ENCODE results near the gene RALY.

The RALY gene

DNA sequence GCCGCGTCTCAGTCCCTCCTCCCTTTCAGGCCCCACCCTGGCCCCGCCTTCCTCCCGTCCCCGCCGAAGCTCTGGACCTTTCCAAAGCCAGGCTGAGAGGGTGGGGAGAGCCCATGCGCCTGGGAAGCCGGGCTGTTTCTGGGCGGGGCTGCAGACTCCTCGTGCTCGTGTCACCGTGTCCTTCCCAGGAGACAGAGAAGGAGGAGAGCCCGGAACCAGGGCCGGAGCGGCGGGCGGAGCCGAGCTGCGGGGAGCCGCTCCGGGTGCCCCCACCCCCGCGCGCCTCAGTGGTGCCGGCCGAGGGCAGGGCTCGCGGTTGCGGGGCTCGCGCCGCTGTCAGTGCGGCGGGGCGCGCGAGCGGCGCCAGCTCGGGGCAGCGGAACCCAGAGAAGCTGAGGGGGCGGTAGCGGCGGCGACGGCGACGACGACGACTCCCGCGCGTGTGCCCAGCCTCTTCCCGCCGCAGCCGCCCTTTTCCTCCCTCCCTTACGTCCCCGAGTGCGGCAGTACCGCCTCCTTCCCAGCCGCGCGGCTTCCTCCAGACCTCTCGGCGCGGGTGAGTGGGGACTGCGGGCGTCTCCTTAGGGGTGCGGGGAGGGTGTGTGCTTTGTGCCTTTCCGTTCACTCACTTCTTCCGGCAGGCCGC, at the start of gene RALY:
RALY (plus strand) TSS at position 336 of the 646 bp plus-strand sequence. CDS start 78,164 bp downstream, outside the sequence.
- peak; percentile 83 for DNase-seq (ENCODE audit: low spot score)

GRCh38 chr20:33944914-33945313, 48.8 kb upstream of the RALY start:
- no peak for DNase-seq (ENCODE audit: low spot score)

GRCh38 chr20:33945391-33946081, 48.2 kb upstream of the RALY start:
- DNase-seq (ENCODE audit: low spot score): no peak

DNA sequence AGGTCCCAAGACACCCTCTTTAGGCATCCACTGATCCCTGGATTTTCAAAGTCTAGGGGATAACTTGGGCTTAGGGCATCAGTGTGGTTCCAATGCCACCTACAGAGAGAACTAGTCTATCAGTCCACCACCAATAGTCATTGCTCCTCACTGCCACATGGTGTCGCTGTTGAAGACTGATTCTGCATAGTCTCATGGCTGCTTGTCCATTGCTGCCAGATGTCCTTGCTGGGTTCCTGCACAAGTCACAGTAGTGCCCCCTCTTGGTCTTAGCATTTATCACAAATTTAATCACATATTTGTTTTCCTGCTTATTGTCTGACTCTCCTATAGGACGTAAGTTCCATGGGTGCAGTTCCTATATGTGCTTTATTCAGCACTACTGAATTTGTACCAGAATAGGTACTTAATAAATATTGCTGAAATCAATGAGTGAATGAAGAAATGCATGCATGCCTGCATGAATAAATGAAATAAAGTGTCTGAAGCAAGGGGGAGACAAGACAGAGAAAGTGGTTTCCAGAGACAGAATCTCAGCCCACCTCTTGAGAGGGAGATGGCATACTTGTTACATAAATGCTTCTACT, 45.9 kb upstream of the RALY start:
- DNase-seq (ENCODE audit: low spot score): peak; percentile 91

DNA sequence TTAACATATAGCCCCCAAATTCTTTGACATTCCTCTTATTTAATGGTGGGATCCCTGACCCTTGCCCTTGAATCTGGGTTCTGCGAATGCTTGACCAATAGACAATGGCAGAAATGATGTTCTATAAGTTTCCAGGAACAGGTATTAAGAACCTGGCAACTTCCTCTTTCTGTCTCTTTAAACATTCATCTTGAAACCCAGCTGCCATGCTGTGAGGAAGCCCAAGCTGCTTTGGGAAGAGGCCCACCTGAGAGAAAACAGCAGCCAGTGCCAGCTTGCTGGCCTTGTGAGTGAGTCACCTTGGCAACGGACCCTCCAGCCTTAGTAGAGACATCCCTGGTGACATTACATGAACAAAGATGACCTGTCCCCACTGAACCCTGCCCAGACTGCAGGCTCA, 45.2 kb upstream of the RALY start:
- peak; percentile 38 for DNase-seq (ENCODE audit: low spot score)

- DNase-seq (ENCODE audit: low spot score): no peak
Observed at GRCh38 chr20:33951171-33951570, 42.5 kb upstream of the RALY start.

DNA sequence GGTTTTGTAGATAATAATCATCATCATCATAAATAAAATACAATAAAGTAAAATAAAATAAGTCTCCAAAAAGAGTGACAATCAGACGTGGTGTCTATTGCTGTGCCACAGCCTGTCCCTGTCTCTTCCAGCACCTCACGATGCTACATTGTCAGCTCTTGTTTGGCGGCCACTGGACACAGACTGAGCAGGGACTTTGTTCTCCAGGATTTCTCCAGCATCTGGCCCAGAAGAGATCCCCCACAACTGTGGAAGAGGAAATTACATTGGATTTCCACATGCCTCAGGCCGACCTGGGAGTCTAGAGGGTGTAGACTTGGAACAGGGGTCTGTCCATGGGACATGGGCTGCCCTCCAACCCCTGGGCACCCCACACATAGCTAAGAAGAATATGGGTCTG, 39.2 kb upstream of the RALY start:
- no peak for DNase-seq (ENCODE audit: low spot score)

GRCh38 chr20:33963751-33964150, 30.0 kb upstream of the RALY start:
- no peak for DNase-seq (ENCODE audit: low spot score)

- DNase-seq (ENCODE audit: low spot score): no peak
Observed at GRCh38 chr20:33964441-33964840, 29.3 kb upstream of the RALY start.

DNA sequence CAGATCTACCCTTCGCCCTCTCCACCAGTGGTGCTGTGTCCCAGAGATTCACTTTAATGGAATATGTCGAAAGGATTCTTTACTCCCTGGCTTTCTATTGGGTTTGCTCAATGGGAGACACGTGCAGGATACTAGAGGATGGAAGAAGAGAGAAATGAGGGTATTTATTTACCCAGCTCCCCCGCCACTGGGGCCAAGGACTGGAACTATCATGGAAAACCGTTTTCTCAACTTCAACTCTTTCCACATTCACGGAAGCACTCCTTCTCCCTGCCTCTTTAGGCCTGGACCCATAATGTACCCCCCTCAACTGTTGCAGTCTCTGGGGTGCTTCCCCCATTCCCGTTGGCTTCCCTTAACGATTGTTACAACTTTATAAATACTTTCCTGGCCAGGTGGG, 26.6 kb upstream of the RALY start:
- no peak for DNase-seq (ENCODE audit: low spot score)

DNA sequence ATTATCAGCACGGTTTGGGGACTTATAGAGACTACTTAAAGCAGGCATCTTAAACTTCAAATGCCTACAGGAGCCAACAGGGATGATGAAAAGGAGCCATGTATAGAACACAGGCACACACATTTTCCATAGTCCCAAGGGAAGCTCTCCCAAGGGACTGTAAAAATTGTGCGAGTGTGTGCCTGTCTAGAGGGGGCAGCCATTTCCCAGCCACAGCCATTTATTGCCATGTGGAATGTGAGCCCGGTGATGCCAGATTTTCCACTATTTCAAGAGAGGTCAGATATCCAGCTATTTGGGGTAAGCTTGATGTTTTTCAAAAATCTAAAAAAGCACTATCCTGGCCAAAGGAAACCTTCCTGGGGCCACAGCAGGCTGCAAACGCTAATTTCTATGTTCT, 24.1 kb upstream of the RALY start:
- no peak for DNase-seq (ENCODE audit: low spot score)

DNA sequence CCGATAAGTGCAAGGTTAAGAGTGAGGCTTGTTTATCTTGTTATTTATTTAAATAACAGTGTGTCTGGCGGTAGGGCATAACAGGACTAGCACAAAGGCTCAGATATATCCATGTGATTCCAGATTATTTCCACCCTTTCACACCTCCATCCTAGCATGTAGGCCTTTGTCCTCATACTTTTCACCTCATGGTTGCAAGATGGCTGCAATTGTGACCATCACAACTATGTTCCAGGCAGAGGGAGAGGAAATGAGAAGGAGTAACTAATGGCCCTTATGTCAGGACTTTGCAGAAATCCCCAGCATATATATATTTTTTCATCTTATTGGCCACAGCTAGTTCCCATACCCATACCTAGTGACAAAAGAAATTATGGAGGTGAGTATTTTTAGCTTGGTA, 23.5 kb upstream of the RALY start:
- DNase-seq (ENCODE audit: low spot score): no peak

DNA sequence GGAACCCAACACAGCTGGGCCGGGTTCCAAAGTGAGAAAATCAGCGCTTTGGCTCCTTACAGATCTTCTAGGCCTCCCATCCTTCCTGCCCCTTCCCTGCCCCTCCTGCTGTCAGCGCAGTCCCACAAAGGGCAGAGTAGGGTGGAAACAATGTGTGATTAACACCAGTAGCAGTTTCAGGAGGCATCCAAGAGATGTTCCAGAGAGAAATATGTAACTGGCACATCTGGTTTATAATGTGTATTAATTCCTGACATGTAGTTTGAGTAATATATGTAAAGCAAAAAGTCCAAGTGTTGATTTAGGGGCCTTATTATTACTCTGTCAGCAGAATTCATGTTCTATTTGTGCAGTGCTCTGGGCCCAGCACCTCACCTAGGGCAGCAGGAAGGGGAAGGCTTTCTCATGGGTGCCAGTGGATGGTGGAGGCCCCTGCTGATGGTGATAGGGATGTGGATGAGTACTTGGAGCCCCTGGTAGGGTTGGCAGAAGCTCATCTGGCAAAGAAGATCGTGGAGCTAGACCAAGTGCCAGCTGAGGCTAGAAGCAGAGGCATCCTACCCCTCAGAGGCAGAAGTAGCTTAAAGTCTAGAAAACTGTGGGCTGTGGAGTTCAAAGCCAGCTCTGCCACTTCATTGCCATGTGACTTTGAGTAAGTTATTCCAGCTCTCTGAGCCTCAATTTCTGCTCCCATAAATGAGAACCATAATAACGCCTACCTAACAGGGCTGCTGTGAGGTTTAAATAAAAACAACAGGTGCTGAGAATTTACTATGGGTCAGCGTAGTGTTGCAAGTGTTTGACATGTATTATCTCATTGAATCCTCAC, 22.4 kb upstream of the RALY start:
- no peak for DNase-seq (ENCODE audit: low spot score)

DNA sequence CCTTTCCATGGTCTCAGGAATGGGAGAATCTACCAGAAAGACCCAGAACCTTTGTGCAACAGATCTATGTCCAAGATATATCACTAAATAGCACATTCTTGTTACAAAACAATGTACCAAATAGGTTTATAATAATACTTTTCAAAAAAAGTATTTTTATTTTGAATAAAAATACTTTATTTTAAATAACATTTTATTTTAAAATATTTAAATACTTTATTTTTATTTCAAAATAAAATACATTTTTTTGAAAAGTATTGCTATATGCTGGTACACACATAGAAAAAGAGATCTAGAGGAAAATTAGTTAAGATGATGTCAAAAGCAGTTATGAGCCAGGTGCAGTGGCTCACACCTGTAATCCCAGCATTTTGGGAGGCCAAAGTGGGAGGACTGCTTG, 16.8 kb upstream of the RALY start:
- DNase-seq (ENCODE audit: low spot score): no peak

DNA sequence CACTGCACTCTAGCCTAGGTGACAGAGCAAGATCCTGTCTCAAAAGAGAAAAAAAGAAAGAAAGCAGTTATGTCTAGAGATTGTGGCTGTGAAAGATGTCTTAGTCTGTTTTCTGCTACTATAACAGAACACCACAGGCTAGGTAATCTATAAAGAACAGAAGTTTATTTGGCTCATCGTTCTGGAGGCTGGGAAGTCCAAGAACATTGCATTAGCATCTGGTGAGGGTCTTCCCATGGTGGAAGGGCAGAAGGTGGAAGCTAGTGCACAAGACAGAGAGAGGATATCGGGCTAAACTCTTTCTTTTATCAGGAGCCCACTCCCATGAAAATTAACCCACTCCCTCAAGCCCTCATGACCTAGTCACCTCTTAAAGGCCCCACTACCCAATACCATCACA, 16.2 kb upstream of the RALY start:
- DNase-seq (ENCODE audit: low spot score): no peak

DNA sequence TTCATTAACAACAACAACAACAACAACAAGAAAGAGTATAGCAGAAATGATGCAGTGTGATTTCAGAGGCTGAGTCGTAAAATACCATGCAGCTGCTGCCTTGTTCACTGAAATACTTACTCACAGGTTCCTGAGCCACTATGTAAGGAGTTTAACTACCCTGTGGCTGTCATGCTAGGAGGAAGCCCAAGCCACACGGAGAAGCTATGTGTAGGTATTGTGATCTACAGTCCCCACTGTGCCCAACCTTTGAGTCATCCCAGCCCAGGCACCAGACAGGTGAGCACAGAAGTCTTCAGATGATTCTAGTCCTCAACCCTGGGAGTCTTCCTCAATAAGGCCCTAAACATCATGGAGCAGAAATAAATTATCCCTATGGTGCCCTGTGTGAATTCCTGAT, 14.6 kb upstream of the RALY start:
- DNase-seq (ENCODE audit: low spot score): no peak

- no peak for DNase-seq (ENCODE audit: low spot score)
Observed at GRCh38 chr20:33981347-33981746, 12.4 kb upstream of the RALY start.

DNA sequence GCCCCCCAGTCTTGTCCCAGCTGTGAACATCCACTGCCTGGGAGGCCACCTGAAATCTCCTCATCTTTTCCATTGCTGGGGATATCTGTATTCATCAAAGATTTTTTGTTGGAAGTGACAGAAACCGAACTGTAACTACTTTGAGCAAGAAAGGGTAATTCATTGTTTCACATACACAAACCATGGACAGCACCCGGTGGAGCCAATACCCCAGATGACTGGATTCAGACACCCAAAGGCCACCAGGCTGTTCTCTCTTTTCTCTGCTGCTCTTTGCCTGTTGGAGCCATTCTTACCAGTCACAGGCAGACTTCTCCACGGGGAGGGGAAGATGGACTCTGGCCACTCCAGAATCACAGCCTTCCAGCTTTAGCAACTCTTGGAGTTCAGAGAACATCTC, 11.7 kb upstream of the RALY start:
- no peak for DNase-seq (ENCODE audit: low spot score)

DNA sequence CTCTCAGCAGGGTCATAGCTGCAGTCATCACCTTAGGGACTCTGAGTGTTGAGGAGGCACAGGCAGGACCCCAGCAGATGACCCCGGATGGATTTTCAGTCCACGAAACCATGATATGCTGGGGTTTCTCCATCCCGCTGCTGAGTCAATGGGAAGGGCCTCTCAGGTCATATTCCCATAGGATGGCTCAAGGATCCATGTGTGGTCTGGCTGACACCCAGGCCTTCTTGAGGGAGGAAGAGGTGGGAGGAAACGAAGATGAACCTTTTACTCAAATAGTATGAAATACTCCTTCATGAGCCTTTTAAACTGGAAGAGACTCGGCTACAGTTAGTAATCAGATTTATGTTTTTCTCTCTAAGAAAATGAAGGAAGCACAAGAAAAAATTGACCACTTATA, 10.3 kb upstream of the RALY start:
- no peak for DNase-seq (ENCODE audit: low spot score)

DNA sequence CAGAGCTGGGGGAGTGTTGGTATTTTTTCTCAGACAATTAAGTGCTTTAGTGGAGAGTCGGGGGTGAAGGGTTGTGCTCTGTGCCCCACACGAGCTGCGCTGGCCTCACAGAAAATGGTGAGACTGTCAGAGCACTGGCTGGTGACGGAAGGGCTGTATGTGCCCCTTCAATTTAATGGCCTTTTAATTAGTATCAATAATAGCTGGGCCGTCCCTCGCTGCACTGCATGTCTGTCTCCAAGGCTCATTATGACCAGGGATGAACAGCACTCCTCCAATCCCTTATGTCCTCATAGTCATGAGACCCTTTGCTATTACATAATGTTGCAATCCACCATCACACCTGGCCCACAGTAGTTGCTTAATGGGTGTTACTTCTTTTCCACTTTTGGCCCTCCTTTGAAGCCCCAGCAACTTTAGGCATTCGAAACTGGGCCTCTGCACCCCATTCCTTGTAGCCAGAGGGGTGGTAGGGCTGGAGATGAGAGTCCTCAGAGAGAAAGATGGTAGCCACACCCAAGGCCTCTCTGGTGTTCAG, 9.5 kb upstream of the RALY start:
- DNase-seq (ENCODE audit: low spot score): no peak

DNA sequence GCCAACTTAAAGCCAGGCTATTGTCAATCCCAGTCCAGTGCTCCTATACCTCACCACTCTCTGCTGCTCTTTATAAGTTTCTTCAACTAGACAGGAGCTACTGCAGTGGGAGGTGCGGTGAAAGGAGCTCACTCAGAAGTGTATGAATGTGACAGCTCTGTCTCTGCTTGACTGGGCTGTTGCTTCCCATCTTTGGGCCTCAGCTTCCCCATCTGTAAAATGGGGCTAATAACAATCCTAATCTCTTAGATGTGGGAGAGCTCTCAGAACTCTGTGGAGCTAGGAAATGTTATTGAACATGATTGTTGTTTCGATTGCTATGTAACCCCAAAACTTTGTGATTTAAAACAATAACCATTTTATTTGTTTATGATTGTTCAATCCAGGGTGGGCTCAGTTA, 8.4 kb upstream of the RALY start:
- DNase-seq (ENCODE audit: low spot score): no peak

DNA sequence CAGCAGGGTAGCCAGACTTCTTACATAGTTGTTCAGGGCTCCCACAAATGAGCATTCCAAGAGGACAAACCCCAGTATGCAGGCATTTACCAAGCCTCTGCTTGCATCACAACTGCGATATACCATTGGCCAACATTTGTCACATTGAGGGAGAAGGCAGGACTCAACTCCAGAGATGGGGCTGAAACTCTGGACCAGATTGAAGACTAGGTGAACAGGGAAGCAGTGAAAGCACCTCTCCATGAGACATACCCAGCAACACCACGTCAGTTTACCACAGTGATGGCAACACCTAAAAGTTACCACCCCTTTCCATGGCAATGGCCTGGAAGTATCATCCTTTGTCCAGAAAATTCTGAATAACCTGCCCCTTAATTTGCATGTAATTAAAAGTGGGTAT, 7.9 kb upstream of the RALY start:
- no peak for DNase-seq (ENCODE audit: low spot score)
